ENCODE measurements around the gene CAPN5. TPM values are rescaled to one million over a fixed set of nuclear protein-coding genes. Genes with fewer than 3 reads are reported as not detected.

The CAPN5 gene
- 34.5 and 52.6 TPM in 2 replicates for total RNA-seq

GRCh38 chr11:77066229-77067042 lies at the start of gene CAPN5:
TSS of gene CAPN5 (plus strand) at chr11:77066971. CDS start at chr11:77084887, 17,916 bp downstream.

DNA sequence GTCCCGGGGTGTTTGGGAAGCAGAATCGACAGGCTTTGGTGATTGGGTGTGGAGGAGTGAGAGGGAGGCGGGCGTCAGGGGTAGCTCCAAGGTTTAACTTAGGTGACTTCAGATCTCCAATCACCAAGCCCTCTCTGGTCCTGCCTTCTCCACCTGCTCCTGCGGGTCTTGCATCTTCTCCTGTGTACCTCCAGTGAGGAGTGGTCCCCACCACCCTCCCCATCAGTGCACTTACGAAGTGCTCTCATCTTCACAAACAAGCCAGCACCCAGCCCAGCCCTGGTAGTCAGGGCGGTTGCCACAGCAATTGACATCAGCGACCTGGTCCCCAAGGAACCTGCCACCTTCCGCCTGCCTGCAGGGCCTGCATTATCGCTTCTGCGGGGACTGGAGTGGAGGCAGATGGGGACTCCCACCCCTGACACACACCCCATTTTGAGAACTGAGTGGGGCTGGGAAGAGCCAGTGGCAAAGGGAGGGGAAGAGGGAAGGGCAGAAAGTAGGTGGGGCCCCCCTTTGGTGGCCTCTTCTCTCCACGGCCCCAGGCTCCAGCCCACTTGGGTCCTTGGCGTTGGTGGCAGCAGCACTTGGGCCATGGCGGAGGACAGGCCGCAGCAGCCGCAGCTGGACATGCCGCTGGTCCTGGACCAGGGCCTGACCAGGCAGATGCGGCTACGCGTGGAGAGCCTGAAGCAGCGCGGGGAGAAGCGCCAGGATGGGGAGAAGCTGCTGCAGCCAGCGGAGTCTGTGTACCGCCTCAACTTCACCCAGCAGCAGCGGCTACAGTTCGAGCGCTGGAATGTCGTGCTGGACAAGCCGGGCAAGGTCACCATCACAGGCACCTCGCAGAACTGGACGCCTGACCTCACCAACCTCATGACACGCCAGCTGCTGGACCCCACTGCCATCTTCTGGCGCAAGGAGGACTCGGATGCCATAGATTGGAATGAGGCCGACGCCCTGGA lies 35.8 kb downstream of the CAPN5 start, which contains the start of gene OMP:
TSS of gene OMP (plus strand) at position 595 of the 965 bp plus-strand sequence. CDS start at position 595, 0 bp downstream.

DNA sequence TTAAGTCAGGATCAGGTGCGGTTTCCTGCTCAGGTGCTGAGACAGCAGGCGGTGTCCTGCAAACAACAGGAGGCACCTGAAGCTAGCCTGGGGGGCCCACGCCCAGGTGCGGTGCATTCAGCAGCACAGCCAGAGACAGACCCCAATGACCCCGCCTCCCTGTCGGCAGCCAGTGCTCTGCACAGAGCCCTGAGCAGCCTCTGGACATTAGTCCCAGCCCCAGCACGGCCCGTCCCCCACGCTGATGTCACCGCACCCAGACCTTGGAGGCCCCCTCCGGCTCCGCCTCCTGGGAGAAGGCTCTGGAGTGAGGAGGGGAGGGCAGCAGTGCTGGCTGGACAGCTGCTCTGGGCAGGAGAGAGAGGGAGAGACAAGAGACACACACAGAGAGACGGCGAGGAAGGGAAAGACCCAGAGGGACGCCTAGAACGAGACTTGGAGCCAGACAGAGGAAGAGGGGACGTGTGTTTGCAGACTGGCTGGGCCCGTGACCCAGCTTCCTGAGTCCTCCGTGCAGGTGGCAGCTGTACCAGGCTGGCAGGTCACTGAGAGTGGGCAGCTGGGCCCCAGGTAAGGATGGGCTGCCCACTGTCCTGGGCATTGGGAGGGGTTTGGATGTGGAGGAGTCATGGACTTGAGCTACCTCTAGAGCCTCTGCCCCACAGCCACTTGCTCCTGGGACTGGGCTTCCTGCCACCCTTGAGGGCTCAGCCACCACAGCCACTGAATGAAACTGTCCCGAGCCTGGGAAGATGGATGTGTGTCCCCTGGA lies 61.3 kb downstream of the CAPN5 start, which contains the start of gene MYO7A:
TSS of gene MYO7A (plus strand) at position 327 of the 772 bp plus-strand sequence. CDS start 2,389 bp downstream, outside the sequence.

Other genes with a start within 250 kb of the CAPN5 start
- 6.0 and 12.9 TPM in 2 replicates for gene ACER3, start 206.1 kb upstream of the CAPN5 start, total RNA-seq
- not detected in 2 replicates for gene B3GNT6, start 32.6 kb upstream of the CAPN5 start, total RNA-seq
- 0.29 and 1.3 TPM in 2 replicates for gene OMP, start 35.9 kb downstream of the CAPN5 start, total RNA-seq
- gene MYO7A, start 61.3 kb downstream of the CAPN5 start, total RNA-seq = 0.15 and 0.17 TPM in 2 replicates
- 0.17 TPM in 1 of 2 replicates, not detected in the other for gene GDPD4, start 234.7 kb downstream of the CAPN5 start, total RNA-seq

Data from smooth muscle cell of trachea (primary cell).